Effector memory CD8-positive, alpha-beta T cell (primary cell): Measurements from ENCODE around the gene AWAT1.
"Not testable (repeated sequence)": the region's sequence is repeated elsewhere in the genome, so short reads cannot be mapped to it uniquely, and the experiment has no call there.

ENCODE experiments used
- ATAC-seq: fragments of 150-1000 bp; cut with Tn5 transposase; replicated peaks from 2 replicates; pipeline ENCODE4 v1.10.0; 2021; ENCODE audit warnings: mild to moderate bottlenecking, moderate library complexity
- DNase-seq, 3 experiments: peaks; one replicate each; pipeline ENCODE4 v3.0.0; 2021
- H3K27ac Mint-ChIP-seq, 2 donors: one replicate each; pipeline ENCODE4 v1.8.0; 2022; ENCODE audit warnings: mild to moderate bottlenecking in 2 of 2, mixed read lengths in 2 of 2, moderate library complexity in 2 of 2
- H3K27me3 Mint-ChIP-seq, 2 donors: one replicate each; pipeline ENCODE4 v1.8.0; 2022; ENCODE audit warnings: mixed read lengths in 2 of 2
- H3K36me3 Mint-ChIP-seq: one replicate; pipeline ENCODE4 v1.8.0; 2022; ENCODE audit warnings: mild to moderate bottlenecking, moderate library complexity, mixed read lengths; ENCODE audit not compliant: insufficient read depth
- H3K4me1 Mint-ChIP-seq, 2 donors: one replicate each; pipeline ENCODE4 v1.8.0; 2022; ENCODE audit warnings: low read depth in 2 of 2, mixed read lengths in 2 of 2
- H3K4me3 Mint-ChIP-seq, 2 donors: one replicate each; pipeline ENCODE4 v1.8.0; 2022; ENCODE audit warnings: mild to moderate bottlenecking in 2 of 2, mixed read lengths in 2 of 2, moderate library complexity in 2 of 2
- H3K9me3 Mint-ChIP-seq, 2 donors: one replicate each; pipeline ENCODE4 v1.8.0; 2022; ENCODE audit warnings: mixed read lengths in 2 of 2

The AWAT1 gene

DNA sequence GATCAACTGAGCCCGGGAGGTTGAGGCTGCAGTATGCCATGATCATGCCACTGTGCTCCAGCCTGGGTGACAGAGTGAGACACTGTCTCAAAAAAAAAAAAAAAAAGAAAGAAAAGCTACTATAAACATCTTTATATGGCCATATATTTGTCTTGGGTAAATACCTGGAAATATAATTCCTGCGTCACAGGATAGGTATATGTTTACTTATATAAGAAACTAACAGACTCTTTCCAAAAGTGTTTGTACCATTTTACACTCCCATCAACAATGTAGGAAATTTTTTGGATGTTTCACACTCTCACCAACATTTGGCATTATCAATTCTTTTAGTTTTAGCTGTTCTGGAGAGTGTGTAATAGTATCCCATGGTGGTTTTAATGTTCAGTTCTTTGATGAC lies 12.8 kb downstream of the AWAT1 start:
- no peaks in the 10 kb centered on the region for H3K27me3 Mint-ChIP-seq
- ATAC-seq: no peak
- H3K27ac Mint-ChIP-seq: no peak overlapping the region
- no peak overlapping the region for H3K4me3 Mint-ChIP-seq
- no peak for DNase-seq
- no peaks in the 10 kb centered on the region for H3K4me1 Mint-ChIP-seq
- no peaks in the 10 kb centered on the region for H3K36me3 Mint-ChIP-seq
- H3K9me3 Mint-ChIP-seq: no peaks in the 10 kb centered on the region

DNA sequence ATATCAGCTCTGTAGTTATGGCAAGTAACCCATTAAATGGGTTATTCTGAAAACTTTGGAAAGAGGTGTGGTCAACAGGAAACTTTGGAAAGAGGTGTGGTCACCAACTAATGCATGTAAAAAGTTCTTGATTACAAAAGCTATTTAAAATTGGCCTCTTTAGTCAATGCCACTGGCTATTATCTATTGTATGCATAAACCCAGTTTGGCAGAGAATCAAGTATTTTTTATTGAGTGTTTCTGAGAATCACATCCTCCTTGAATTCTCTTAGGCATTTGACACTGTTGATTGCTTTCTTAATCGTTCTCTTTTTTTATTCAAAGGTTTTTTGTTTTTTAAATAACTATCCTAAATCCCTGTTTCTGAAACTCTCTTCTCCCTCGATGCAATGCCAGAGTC lies 18.0 kb downstream of the AWAT1 start:
- ATAC-seq: no peak
- no peak for DNase-seq
- H3K4me3 Mint-ChIP-seq: no peak overlapping the region
- H3K9me3 Mint-ChIP-seq: no peaks in the 10 kb centered on the region
- H3K27me3 Mint-ChIP-seq: no peaks in the 10 kb centered on the region
- H3K36me3 Mint-ChIP-seq: no peaks in the 10 kb centered on the region
- no peaks in the 10 kb centered on the region for H3K4me1 Mint-ChIP-seq
- no peak overlapping the region for H3K27ac Mint-ChIP-seq

DNA sequence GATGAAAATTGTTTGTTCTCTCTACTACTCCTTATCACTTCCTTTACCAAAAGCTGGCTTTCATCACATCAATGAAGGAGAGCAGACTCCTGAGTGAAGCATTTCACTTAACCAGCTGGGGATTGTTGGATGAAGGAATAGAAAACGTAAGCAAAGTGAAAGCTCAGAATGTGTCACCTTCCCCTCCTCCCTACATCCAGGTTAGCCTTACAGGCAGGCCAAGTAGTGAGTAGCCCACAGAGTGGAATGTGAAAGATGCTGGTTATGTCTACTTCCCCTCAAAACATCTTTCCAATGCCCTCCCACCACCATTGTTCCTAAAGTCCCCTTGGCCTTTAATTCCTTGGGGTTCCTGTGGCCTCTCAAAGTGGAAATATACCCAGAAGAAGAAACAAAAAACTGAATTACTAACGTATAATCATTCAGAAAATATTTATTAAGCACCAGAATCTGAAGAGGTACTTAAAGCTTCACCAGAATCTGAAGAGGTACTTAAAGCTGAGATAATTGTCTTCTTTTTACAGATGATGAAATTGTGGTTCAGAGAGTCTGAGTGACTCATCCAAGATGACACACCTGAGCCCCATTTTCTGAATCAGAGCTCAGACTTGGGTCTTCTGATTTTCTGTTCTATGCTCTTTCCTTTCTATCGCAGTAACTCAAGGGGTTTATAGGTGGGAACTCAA lies 19.1 kb downstream of the AWAT1 start:
- no peaks in the 10 kb centered on the region for H3K9me3 Mint-ChIP-seq
- H3K36me3 Mint-ChIP-seq: no peaks in the 10 kb centered on the region
- no peak overlapping the region for H3K4me3 Mint-ChIP-seq
- no peaks in the 10 kb centered on the region for H3K27me3 Mint-ChIP-seq
- H3K4me1 Mint-ChIP-seq: peaks cover 3% of the 10 kb centered on the region in 2 donors
- no peak overlapping the region for H3K27ac Mint-ChIP-seq
- DNase-seq: no peak
- ATAC-seq: no peak

DNA sequence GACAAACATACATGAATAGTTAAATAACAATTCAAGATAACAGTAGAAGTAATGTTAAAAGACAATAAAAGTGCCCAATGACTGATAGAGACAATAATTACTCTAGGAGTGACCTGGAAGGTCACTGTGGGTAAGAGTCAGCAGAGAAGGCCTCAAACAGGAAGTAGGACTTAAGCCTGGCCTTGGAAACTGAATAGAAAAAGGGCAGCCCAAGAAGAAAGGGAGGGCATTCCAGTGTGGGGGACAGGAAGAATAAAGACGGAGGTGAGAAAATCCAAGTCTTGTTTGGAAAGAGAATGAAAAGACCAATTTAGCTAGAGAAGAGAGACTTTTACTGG lies 19.6 kb downstream of the AWAT1 start:
- Mint-ChIP-seq H3K27ac (no peak overlapping the region), H3K27me3 (no peaks in the 10 kb centered on the region), H3K9me3 (no peaks in the 10 kb centered on the region), H3K4me1 (peaks cover 3% of the 10 kb centered on the region in 2 donors), H3K36me3 (no peaks in the 10 kb centered on the region), H3K4me3 (no peak overlapping the region)
- ATAC-seq (no peak), DNase-seq (no peak)

DNA sequence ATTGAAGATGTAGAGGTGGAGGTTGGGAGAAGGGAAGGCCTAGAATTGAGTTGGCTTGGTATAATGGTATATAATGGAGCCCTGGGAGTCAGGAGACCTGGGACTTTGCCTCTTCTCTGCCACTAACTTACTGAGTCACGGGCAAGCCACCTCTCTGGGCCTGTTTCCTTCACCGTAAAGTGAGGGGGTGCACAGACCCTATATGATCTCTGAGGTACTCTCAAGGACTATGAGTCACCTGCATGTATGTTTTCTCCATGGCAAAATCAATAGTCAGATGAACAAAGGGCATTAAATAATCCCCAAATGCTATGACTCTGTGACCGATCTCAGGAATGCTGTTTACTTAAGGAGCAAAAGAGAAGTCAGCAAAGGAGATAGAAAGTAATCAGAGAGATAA lies 20.5 kb downstream of the AWAT1 start:
- Mint-ChIP-seq H3K9me3 (no peaks in the 10 kb centered on the region), H3K4me1 (peaks cover 3% of the 10 kb centered on the region in 2 donors), H3K27me3 (no peaks in the 10 kb centered on the region), H3K4me3 (no peak overlapping the region), H3K36me3 (no peaks in the 10 kb centered on the region), H3K27ac (no peak overlapping the region)
- no peak for DNase-seq
- ATAC-seq: no peak

DNA sequence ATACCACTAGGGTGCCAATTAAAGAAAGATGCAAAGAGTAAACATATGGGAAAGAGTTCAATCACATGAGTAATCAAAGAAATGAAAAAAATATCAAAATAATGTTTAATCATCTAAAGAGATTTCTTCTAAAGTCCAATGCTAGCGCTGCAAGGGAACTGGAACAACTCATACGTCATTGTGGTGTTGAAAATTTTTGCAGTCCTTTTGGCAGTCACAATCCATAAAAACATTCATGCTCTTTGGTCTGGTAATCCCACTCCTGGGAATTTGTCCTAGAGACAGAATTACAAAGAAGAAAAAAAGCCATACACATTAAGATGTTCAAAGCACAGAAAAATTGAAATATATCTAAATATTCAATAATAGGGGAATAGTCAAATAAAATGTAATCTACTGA lies 21.0 kb downstream of the AWAT1 start:
- Mint-ChIP-seq H3K4me1 (peaks cover 3% of the 10 kb centered on the region in 2 donors), H3K36me3 (no peaks in the 10 kb centered on the region), H3K27me3 (no peaks in the 10 kb centered on the region), H3K9me3 (no peaks in the 10 kb centered on the region), H3K27ac (no peak overlapping the region), H3K4me3 (no peak overlapping the region)
- ATAC-seq: no peak
- DNase-seq: no peak

DNA sequence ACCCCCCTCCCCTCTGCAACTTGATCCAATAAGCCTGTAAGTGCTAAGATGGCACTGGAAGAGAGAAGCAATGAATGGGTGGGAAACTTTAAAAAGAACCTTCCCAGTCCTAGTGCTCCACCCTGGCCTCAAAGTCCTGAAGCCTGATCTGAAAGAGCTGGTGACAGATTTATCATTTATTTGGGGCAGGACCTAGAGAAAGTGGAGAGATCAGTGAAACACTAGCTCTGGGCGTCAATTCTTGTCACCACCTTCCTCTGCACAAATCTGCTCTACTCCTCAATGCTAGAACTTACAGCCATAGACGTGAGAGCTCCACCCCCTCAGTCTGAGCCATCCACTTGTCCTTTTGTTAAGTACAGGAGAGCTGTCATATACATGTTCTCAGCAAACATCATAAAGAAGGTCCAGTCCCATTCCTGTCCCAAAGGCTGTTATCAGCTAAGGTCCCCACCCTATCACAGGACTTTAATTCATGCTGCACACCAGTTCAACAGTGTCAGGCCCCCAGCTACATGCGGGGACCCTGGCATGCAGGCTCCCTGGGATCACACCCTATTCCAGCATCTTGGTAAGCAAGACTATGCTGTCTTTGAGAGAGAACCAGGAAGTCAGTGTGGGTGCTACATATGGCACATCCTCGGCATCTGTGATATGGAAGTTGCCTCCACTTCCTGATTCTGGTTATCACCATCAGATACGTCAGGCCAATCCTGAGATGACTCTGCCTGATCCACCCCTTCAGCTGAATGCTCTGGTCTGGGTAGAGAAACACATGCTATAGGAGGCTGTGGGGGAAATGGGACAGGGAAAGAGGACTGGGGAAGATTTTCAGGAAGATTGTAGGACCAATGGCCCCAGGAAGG lies 23.2 kb downstream of the AWAT1 start:
- H3K9me3 Mint-ChIP-seq: no peaks in the 10 kb centered on the region
- no peak for DNase-seq
- H3K4me3 Mint-ChIP-seq: no peak overlapping the region
- peaks cover 3% of the 10 kb centered on the region in 2 donors for H3K4me1 Mint-ChIP-seq
- H3K27me3 Mint-ChIP-seq: no peaks in the 10 kb centered on the region
- no peak for ATAC-seq
- no peaks in the 10 kb centered on the region for H3K36me3 Mint-ChIP-seq
- H3K27ac Mint-ChIP-seq: no peak overlapping the region

DNA sequence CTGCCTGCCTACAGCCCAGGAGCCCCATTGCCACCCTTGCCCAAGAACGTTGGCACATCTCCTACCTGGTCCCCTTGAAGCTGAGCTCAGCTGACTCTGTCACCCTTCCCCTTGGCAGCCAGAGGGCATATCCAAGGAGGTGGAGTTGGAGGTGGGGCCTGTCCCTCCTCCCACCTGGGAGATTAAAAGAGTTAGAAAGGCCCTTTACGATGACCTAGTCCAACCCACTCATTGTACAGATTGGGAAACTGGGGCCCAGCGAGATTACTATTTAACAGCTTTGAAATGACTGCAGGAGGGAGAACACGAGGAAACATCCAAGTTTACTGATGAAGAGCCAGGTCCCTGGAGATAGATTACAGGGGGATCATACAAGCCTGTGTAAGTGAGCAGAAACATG lies 25.6 kb downstream of the AWAT1 start, which contains the start of gene P2RY4:
Gene P2RY4, minus strand, starts transcription at position 101 of the 400 bp plus-strand sequence. CDS start 580 bp downstream, outside the sequence.
- ATAC-seq (no peak), DNase-seq (no peak)
- Mint-ChIP-seq H3K27me3 (no peaks in the 10 kb centered on the region), H3K9me3 (no peaks in the 10 kb centered on the region), H3K27ac (no peak within 1 kb of the TSS), H3K4me3 (no peak within 1 kb of the TSS), H3K36me3 (no peaks in the 10 kb centered on the region), H3K4me1 (peaks cover 3% of the 10 kb centered on the region in 2 donors)

DNA sequence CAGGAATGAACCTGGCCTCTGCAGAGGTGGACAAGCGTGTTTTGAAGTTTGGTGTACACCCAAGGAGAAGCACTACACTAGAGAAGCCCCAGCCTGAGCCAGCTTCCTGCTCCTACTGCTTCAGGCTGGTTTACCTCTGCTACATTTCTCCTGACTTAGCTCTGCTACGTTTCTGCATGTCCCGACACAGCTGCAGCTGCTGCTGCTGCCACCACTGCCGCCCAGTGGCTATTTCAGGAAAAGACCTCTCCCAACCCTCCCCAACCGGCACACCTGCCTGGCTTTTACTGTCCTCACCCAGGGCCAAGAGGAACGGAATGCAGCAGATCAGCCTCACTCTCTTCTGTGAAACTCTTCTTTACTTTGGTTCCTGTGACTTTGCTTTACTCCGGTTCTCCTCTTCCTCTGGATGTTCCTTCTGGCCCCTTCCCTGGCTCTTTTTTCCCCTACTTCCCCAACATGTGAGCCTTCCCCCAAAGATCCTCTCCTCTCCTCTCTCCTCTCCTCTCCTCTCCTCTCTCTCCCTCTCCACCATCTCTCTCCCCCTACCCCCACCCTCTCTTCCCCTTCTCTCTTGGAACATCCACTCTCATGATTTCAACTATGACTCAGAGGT lies 28.6 kb downstream of the AWAT1 start:
- Mint-ChIP-seq H3K9me3 (no peaks in the 10 kb centered on the region), H3K27me3 (no peaks in the 10 kb centered on the region), H3K27ac (no peak overlapping the region), H3K4me1 (peaks cover under 1% of the 10 kb centered on the region in 2 donors), H3K36me3 (no peaks in the 10 kb centered on the region), H3K4me3 (no peak overlapping the region)
- ATAC-seq (peak; percentile 47), DNase-seq (peak in 2 of 3 experiments; percentile 1 to 3)

DNA sequence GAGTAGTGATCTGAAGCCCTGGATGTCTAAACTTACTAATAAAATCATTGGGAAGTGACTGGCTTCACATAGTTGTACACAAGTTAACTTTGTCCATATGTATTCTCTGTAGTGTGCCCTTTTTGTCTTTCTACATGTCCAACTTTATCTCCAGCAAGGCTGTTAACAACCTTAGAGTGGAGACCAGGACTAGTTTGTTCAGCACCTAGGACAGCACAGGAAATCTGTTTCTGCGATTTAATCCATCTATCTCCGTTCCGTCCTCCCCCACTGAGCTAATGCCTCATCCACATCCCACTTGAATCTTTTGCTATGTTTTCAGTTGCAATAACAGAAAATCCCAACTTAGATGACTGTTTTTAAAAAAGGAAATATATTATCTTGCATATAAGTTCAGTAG lies 30.3 kb downstream of the AWAT1 start:
- Mint-ChIP-seq H3K4me1 (no peaks in the 10 kb centered on the region), H3K9me3 (no peaks in the 10 kb centered on the region), H3K27me3 (no peaks in the 10 kb centered on the region), H3K36me3 (no peaks in the 10 kb centered on the region), H3K27ac (no peak overlapping the region), H3K4me3 (no peak overlapping the region)
- no peak for ATAC-seq
- no peak for DNase-seq

DNA sequence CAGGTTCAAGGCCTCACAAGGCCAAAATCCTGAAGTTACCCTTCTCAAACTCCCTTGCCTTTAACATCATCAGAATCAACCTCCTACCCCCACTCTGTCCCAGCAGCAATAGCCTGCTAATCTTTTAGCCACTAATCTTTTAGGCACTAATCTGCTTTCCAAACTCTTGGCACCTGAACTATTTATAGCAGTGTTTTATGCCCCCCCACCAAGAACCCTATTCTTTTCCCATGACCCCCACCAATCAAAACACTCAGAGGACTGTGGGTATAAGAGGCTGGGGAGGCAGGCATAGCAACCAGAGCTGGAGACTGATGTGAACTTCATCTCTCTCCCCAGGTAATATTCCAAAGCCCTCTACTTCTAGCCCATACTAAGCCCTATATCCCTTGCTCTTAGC lies 33.6 kb downstream of the AWAT1 start, which contains the start of gene ARR3:
Gene ARR3, plus strand, starts transcription at position 301 of the 400 bp plus-strand sequence. CDS start 1,052 bp downstream, outside the sequence.
- ATAC-seq: no peak
- H3K9me3 Mint-ChIP-seq: no peaks in the 10 kb centered on the region
- H3K27me3 Mint-ChIP-seq: no peaks in the 10 kb centered on the region
- no peak for DNase-seq
- H3K36me3 Mint-ChIP-seq: no peaks in the 10 kb centered on the region
- H3K4me1 Mint-ChIP-seq: no peaks in the 10 kb centered on the region
- H3K27ac Mint-ChIP-seq: no peak within 1 kb of the TSS
- no peak within 1 kb of the TSS for H3K4me3 Mint-ChIP-seq

DNA sequence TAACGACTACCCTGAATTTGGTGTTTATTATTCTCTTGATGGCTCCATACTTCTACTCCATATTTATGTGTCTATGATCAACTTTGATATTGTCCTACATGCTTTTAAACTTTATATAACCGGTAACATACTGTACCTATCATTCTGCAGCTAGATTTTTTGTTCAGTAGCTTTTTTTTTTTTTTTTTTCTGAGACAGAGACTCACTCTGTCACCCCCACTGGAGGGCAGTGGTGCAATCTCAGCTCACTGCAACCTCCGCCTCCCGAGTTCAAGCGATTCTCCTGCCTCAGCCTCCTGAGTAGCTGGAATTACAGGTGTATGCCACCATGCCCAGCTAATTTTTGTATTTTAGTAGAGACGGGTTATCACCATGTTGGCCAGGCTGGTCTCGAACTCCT lies 39.6 kb downstream of the AWAT1 start:
- H3K36me3 Mint-ChIP-seq, H3K9me3 Mint-ChIP-seq, H3K27me3 Mint-ChIP-seq, H3K4me1 Mint-ChIP-seq, H3K4me3 Mint-ChIP-seq, ATAC-seq, DNase-seq, H3K27ac Mint-ChIP-seq: not testable (repeated sequence)

DNA sequence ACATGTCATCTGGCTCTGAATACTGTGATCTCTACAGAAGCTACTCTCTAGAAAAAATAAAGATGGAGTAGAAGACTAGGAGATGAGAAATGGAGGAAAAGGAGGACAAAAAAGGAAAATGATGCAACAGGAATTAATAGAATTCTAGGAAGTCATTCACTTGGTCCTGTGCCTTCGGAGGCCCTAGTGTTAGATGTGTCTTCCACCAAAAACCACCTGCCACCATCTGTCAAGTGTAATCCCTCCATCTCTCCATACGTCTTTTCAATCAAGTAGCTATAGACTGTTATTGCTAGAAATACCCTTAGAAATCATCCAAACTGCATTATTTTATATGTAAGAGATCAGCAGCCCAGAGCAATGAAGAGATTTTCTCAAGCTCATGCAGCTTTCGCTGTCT lies 44.6 kb downstream of the AWAT1 start:
- Mint-ChIP-seq H3K4me3 (no peak overlapping the region), H3K27ac (no peak overlapping the region), H3K27me3 (no peaks in the 10 kb centered on the region), H3K36me3 (no peaks in the 10 kb centered on the region), H3K9me3 (no peaks in the 10 kb centered on the region), H3K4me1 (no peaks in the 10 kb centered on the region)
- no peak for ATAC-seq
- DNase-seq: no peak

DNA sequence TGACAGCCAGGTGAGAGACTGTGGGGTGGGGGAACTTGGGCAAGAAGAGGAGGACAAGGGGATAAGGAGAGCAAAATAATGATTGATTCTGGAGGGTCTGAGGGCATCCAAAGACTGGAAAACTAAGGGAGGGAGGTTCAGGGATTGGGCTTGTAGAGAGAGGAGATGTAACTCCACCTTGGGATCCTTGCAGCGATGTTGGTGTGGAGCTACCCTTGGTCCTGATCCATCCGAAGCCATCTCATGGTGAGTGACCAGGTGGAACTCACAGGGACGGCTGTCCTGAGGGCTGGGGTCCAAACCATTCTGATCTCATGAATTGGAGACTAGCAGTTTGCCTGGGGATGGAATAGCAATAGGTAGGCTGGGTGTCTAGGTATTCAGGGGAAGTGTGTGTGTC lies 46.1 kb downstream of the AWAT1 start:
- Mint-ChIP-seq H3K4me3 (no peak overlapping the region), H3K9me3 (no peaks in the 10 kb centered on the region), H3K4me1 (peaks cover 0 to 1% of the 10 kb centered on the region in 2 donors), H3K27ac (no peak overlapping the region), H3K36me3 (no peaks in the 10 kb centered on the region), H3K27me3 (no peaks in the 10 kb centered on the region)
- ATAC-seq (no peak), DNase-seq (no peak)
